Immature natural killer cell (primary cell): ENCODE results near the gene TOPAZ1. TPM values are rescaled to one million over a fixed set of nuclear protein-coding genes. Genes with fewer than 3 reads are reported as not detected.

Experiments
- DNase-seq, 3 donors: peaks; one replicate each; pipeline ENCODE4 v3.0.0; 2022; ENCODE audit warnings: mixed read lengths in 1 of 3
- H3K27ac Mint-ChIP-seq, 6 donors: one replicate each; pipeline ENCODE4 v1.8.0; 2020; ENCODE audit warnings: mixed read lengths in 6 of 6, mild to moderate bottlenecking in 5 of 6, inconsistent platforms in 4 of 6, moderate library complexity in 3 of 6
- H3K27me3 Mint-ChIP-seq, 3 donors: one replicate each; pipeline ENCODE4 v1.8.0; 2020 to 2021; ENCODE audit warnings: low read depth in 3 of 3, mild to moderate bottlenecking in 3 of 3, mixed read lengths in 3 of 3, moderate library complexity in 3 of 3, inconsistent platforms in 1 of 3
- H3K36me3 Mint-ChIP-seq, 3 donors: one replicate each; pipeline ENCODE4 v1.8.0; 2020; ENCODE audit warnings: mixed read lengths in 3 of 3, inconsistent platforms in 2 of 3, mild to moderate bottlenecking in 2 of 3
- H3K4me1 Mint-ChIP-seq, 2 donors: one replicate each; pipeline ENCODE4 v1.8.0; 2020; ENCODE audit warnings: inconsistent platforms in 2 of 2, mild to moderate bottlenecking in 2 of 2, mixed read lengths in 2 of 2, moderate library complexity in 1 of 2
- H3K4me3 Mint-ChIP-seq, 5 donors: one replicate each; pipeline ENCODE4 v1.8.0; 2020; ENCODE audit warnings: mild to moderate bottlenecking in 5 of 5, mixed read lengths in 5 of 5, inconsistent platforms in 3 of 5, moderate library complexity in 3 of 5
- H3K9me3 Mint-ChIP-seq, 6 donors: one replicate each; pipeline ENCODE4 v1.8.0; 2020; ENCODE audit warnings: mild to moderate bottlenecking in 6 of 6, mixed read lengths in 6 of 6, inconsistent platforms in 4 of 6, moderate library complexity in 3 of 6
- polyA plus RNA-seq, 3 donors: library from polyadenylated mRNA; unstranded; fragments of 300-500 nt; fragmentation: Illumina TruSeq; gene quantifications; one replicate each; pipeline ENCODE4 v1.2.3, GENCODE V29; 2021

TOPAZ1 gene
- not detected for polyA plus RNA-seq

DNA sequence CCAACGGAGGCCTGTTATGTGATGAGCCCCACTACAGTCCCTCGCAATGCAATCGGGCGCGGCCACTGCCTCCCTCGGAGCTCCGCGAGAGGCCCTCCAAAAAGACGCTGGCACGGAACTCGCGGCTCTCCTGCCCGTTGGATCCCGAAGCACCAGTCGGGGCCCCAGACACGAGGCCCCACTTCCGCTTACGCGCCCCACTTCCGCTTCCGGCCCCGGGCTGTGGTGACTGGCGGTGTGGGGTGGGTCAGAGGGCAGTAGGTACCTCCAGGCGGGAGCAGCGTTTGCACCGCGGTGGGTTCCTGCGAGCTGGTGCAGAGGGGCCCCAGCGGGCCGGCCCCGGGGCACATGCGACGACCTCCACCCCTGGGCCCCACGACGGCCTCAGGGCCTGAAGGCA lies at the start of gene TOPAZ1:
TSS of gene TOPAZ1 (plus strand) at position 181 of the 400 bp plus-strand sequence. CDS start at position 349, 168 bp downstream.
- H3K27me3 Mint-ChIP-seq, result peaks cover 1 to 6% (median 5%) of the 10 kb centered on the region in 3 donors
- DNase-seq, result no peak
- no peaks in the 10 kb centered on the region for H3K36me3 Mint-ChIP-seq
- H3K4me1 Mint-ChIP-seq, result no peaks in the 10 kb centered on the region
- no peaks in the 10 kb centered on the region for H3K9me3 Mint-ChIP-seq
- H3K4me3 Mint-ChIP-seq, result no peak within 1 kb of the TSS
- H3K27ac Mint-ChIP-seq, result no peak within 1 kb of the TSS

DNA sequence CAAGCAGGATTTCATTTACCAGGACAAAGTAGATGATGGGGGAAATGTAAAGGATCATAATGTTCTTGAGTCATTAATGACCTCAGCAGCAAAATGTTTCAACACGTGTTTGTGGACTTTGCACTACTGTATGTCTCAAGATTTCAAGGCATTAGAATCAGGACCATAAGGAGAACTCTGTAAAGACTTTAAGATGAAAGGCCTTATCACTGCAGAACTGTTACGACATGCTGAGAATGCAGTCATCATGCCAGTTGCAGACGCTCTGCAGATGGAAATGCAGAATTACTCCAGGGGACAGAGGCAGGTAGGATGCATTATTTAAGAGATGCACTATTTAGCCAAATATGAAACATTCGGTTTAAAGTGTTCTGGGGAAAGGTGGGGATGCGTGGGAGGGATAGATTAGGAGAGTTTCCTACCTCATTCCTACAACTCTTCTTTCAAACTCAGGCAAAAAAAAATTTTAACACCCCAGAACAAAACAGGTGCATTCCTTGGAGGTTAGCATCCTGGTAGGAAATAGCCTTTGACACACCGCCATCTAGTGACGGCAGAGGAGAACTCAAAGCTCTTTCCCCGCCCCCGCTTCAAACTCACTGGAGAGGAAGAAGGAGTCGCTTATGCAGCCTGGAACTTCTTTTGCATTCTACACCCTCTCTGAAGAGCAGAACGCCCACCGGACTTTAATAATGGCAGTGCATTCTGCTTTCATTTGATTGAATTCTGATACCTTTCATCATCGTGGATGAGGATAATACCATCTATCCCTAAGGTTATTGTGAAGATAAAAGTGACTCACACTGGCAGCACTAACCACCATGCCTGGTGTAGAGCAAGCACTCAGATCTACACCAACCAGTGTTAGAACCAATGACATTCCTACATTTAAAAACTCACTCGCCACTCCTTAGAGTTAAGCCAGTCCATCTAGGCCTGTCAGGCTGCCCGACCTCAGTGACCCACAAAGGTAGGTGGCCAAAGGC lies 43.1 kb upstream of the TOPAZ1 start:
- no peaks in the 10 kb centered on the region for H3K9me3 Mint-ChIP-seq
- H3K36me3 Mint-ChIP-seq, result no peaks in the 10 kb centered on the region
- no peaks in the 10 kb centered on the region for H3K4me1 Mint-ChIP-seq
- DNase-seq, result peak; percentile 21 to 48 (median 34)
- peaks cover 2 to 6% (median 2%) of the 10 kb centered on the region in 3 donors for H3K27me3 Mint-ChIP-seq
- no peak overlapping the region for H3K4me3 Mint-ChIP-seq
- no peak overlapping the region for H3K27ac Mint-ChIP-seq

DNA sequence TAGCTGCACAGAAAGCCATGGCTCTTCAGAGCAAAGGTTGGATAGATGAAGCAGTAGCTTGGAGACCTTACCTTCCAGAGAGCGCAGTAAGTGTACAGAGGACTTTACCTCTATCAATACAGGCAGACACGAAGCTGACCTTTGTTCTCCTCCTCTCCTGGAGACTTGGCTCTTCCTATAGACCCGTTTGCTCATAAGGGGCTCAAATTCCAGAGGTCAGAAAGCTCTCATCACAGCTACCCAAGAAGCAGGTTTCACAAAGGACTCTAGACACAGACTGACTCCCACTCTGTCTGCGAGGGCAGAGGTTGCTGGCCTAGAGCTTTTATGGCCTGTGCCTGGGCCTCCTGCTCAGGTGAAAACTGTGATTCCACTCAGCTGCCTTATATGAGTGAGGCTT lies 35.4 kb upstream of the TOPAZ1 start:
- H3K36me3 Mint-ChIP-seq, result no peaks in the 10 kb centered on the region
- no peak overlapping the region for H3K27ac Mint-ChIP-seq
- no peaks in the 10 kb centered on the region for H3K9me3 Mint-ChIP-seq
- H3K4me1 Mint-ChIP-seq, result no peaks in the 10 kb centered on the region
- H3K27me3 Mint-ChIP-seq, result peaks cover 3 to 10% (median 4%) of the 10 kb centered on the region in 3 donors
- no peak overlapping the region for H3K4me3 Mint-ChIP-seq
- DNase-seq, result no peak

DNA sequence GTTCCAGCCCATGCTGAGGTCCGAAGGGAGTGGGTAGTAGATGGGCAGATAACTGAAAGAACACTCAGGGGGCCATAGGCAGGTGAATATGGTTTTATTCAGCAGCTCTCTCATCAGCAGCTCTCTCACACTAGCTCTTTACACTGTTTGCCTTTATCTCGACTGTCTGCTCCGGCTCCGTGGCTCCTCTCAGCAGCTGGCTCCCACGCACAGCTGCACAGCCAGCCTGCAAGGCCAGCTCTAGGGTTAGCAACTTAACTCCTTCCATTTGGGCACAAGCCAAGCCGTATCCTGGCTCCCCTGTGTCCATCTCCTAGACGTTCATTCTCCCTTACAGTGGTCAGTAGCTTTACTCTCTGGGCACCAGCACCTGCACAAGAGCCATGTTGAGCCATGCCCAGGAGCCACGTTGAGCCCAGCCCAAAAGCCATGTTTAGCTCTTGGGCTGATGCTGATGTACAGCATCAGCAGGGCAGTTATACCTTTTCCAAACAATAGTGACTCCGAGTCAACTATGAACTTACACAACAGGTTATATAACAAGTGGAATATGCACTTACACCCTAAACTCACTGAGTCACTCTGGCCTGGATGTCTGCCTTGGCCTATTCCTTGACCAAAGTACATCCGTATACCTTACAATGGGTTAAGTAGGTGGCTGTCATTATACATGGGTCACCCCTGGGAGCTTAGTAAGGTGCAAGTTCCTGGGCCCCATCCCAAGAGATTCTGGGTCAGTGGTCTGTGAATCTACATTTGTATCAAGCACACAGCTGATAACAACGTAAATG lies 34.6 kb upstream of the TOPAZ1 start:
- Mint-ChIP-seq H3K36me3 (no peaks in the 10 kb centered on the region), H3K4me3 (no peak overlapping the region), H3K27me3 (peaks cover 3 to 10% (median 4%) of the 10 kb centered on the region in 3 donors), H3K9me3 (no peaks in the 10 kb centered on the region), H3K27ac (no peak overlapping the region), H3K4me1 (no peaks in the 10 kb centered on the region)
- DNase-seq, result no peak

- H3K4me1 Mint-ChIP-seq, result no peaks in the 10 kb centered on the region
- H3K27me3 Mint-ChIP-seq, result peaks cover 3 to 10% (median 6%) of the 10 kb centered on the region in 3 donors
- H3K27ac Mint-ChIP-seq, result no peak overlapping the region
- H3K36me3 Mint-ChIP-seq, result no peaks in the 10 kb centered on the region
- no peaks in the 10 kb centered on the region for H3K9me3 Mint-ChIP-seq
- no peak for DNase-seq
- H3K4me3 Mint-ChIP-seq, result no peak overlapping the region
These were observed 33.6 kb upstream of the TOPAZ1 start for GRCh38 chr3:44208086-44208485.

DNA sequence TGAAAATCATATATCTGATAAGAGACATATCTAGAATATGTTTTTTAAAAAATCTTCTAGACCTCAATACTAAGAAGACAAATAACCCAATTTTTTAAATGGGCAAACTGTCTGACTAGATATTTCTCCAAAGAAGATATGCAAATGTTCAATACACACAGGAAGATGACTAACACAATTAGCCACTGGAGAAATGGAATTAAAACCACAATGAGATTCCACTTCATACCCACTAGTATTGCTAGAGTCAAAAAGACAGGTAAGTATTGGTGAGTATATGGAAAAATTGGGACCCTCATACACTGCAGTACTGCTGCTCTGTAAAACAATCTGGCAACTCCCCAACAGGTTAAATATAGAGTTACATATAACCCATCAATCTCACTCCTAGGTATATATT lies 33.1 kb upstream of the TOPAZ1 start:
- Mint-ChIP-seq H3K27me3 (peaks cover 3 to 11% (median 6%) of the 10 kb centered on the region in 3 donors), H3K4me3 (no peak overlapping the region)
- DNase-seq, result no peak

DNA sequence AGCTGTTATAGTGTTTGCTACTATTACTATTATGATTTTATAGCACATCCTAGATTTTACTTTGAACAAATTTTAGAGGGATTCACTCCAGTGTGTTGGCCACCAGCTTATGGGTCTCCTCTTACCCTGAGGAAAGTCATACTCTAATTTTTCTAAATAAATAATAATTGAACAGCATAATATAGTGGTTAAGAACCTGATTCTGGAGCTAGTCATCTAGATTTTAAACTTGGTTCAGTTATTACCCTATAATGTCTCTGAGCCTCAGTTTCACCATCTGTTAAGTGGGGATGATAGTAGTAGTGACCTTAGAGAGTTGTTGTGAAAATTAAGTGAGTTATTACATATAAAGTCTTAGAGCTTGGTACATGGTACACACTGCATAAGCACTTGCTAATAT lies 30.7 kb upstream of the TOPAZ1 start:
- H3K36me3 Mint-ChIP-seq, result no peaks in the 10 kb centered on the region
- no peaks in the 10 kb centered on the region for H3K9me3 Mint-ChIP-seq
- no peak for DNase-seq
- H3K4me3 Mint-ChIP-seq, result no peak overlapping the region
- H3K27me3 Mint-ChIP-seq, result peaks cover 2 to 23% (median 3%) of the 10 kb centered on the region in 3 donors
- H3K4me1 Mint-ChIP-seq, result no peaks in the 10 kb centered on the region
- H3K27ac Mint-ChIP-seq, result no peak overlapping the region

More for the DNA sequence above, 33.1 kb upstream of the TOPAZ1 start:
- Mint-ChIP-seq H3K9me3 (no peaks in the 10 kb centered on the region), H3K27ac (no peak overlapping the region), H3K4me1 (no peaks in the 10 kb centered on the region), H3K36me3 (no peaks in the 10 kb centered on the region)

- no peak for DNase-seq
- H3K36me3 Mint-ChIP-seq, result no peaks in the 10 kb centered on the region
- H3K9me3 Mint-ChIP-seq, result peaks cover 0 to 2% (median 0%) of the 10 kb centered on the region in 6 donors
- peaks cover 1 to 7% (median 5%) of the 10 kb centered on the region in 3 donors for H3K27me3 Mint-ChIP-seq
- H3K4me3 Mint-ChIP-seq, result no peak overlapping the region
- no peak overlapping the region for H3K27ac Mint-ChIP-seq
- H3K4me1 Mint-ChIP-seq, result no peaks in the 10 kb centered on the region
These were observed 19.3 kb upstream of the TOPAZ1 start for GRCh38 chr3:44222337-44222736.

GRCh38 chr3:44223299-44223698 lies 18.4 kb upstream of the TOPAZ1 start:
- Mint-ChIP-seq H3K4me1 (no peaks in the 10 kb centered on the region), H3K27me3 (peaks cover 1 to 7% (median 5%) of the 10 kb centered on the region in 3 donors), H3K9me3 (peaks cover 0 to 2% (median 0%) of the 10 kb centered on the region in 6 donors), H3K27ac (no peak overlapping the region), H3K4me3 (no peak overlapping the region), H3K36me3 (no peaks in the 10 kb centered on the region)
- no peak for DNase-seq

- H3K4me3 Mint-ChIP-seq, result no peak overlapping the region
- H3K36me3 Mint-ChIP-seq, result no peaks in the 10 kb centered on the region
- peaks cover 1 to 7% (median 5%) of the 10 kb centered on the region in 3 donors for H3K27me3 Mint-ChIP-seq
- H3K4me1 Mint-ChIP-seq, result no peaks in the 10 kb centered on the region
- DNase-seq, result no peak
- peaks cover 0 to 2% (median 0%) of the 10 kb centered on the region in 6 donors for H3K9me3 Mint-ChIP-seq
- no peak overlapping the region for H3K27ac Mint-ChIP-seq
These were observed 17.6 kb upstream of the TOPAZ1 start for GRCh38 chr3:44224131-44224530.

DNA sequence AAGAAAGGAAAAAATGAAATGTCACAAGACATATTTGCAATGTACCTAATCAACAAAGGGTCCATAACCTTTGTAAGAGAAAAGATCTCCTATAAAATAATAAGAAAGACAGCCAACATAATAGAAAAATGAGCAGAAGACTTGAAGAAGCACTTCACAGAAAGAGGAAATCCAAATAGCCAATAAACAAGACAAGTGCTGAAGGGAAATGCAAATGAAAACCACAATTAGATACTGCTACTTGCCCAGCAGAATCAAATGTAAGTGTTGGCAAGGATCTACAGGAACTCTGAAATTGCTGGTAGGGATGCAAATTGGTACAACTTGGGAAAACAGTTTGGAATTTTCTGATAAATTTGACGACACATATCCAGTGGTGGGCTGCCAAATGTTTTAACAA lies 15.1 kb upstream of the TOPAZ1 start:
- Mint-ChIP-seq H3K27ac (no peak overlapping the region), H3K9me3 (peaks cover 0 to 2% (median 0%) of the 10 kb centered on the region in 6 donors), H3K27me3 (peaks cover 1 to 5% (median 4%) of the 10 kb centered on the region in 3 donors), H3K36me3 (no peaks in the 10 kb centered on the region), H3K4me3 (no peak overlapping the region), H3K4me1 (no peaks in the 10 kb centered on the region)
- DNase-seq, result no peak

- Mint-ChIP-seq H3K27me3 (peaks cover 1 to 4% (median 2%) of the 10 kb centered on the region in 3 donors), H3K4me3 (no peak overlapping the region), H3K36me3 (no peaks in the 10 kb centered on the region), H3K27ac (no peak overlapping the region), H3K4me1 (peaks cover 3 to 5% of the 10 kb centered on the region in 2 donors), H3K9me3 (peaks cover 0 to 2% (median 0%) of the 10 kb centered on the region in 6 donors)
- DNase-seq, result no peak
These were observed 14.1 kb upstream of the TOPAZ1 start for GRCh38 chr3:44227632-44228031.

- Mint-ChIP-seq H3K4me3 (no peak overlapping the region), H3K27me3 (peaks cover 0 to 5% (median 4%) of the 10 kb centered on the region in 3 donors), H3K9me3 (peaks cover 0 to 2% (median 0%) of the 10 kb centered on the region in 6 donors), H3K27ac (no peak overlapping the region), H3K4me1 (peaks cover 3 to 8% of the 10 kb centered on the region in 2 donors), H3K36me3 (no peaks in the 10 kb centered on the region)
- no peak for DNase-seq
These were observed 12.8 kb upstream of the TOPAZ1 start for GRCh38 chr3:44228900-44229299.

DNA sequence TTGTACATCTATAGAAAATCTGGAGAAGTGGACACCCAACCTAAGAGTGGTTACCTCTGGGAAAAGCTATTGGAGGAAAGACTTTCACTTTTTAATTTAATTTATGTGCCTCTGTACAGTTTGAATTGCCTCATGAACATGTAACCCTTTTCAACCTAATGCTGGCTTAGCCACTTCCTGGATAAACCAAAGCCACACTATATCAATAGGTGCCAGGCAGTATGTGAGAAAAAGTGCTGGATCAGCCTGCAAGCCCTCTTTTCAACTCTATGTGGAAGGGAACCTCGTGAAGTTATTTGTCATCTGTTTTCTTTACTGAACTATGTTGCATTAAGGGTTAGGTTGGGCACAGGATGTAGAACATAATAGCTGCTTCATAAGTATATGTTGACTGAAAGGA lies 9.3 kb upstream of the TOPAZ1 start:
- Mint-ChIP-seq H3K27ac (no peak overlapping the region), H3K9me3 (no peaks in the 10 kb centered on the region), H3K4me3 (no peak overlapping the region), H3K4me1 (peaks cover 9 to 15% of the 10 kb centered on the region in 2 donors), H3K27me3 (peaks cover 0 to 5% (median 4%) of the 10 kb centered on the region in 3 donors), H3K36me3 (no peaks in the 10 kb centered on the region)
- DNase-seq, result peak in 1 of 3 donors; percentile 13
